Measurements from ENCODE around the gene ASRGL1. TPM values are rescaled to one million over a fixed set of nuclear protein-coding genes. Genes with fewer than 3 reads are reported as not detected.
A peak's percentile ranks its signal among the peaks of the same experiment; 100 is the strongest.

ASRGL1 gene
- total RNA-seq, 1 experiment from 2014 or later = 31.1 TPM

DNA sequence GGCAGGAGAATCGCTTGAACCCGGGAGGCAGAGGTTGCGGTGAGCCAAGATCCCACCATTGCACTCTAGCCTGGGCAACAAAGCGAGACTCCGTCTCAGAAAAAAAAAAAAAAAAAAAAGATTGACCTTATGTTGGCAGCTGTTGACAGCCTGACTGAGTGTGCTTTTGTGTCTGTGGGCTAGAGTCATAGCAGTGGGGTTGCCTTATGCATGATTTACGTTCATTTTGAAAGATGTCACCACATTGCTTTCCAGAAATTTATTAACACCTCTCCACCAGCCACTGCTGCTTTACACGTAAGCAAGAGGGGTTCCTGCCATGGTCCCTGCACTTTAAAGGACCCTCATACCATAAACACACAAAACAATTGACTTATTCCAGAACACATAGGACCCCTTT is 21.0 kb downstream of the ASRGL1 start:
- no peak for DNase-seq
- no peaks in the 10 kb centered on the region for H3K9me3 ChIP-seq (ENCODE audit: control insufficient read depth, low read depth, low read length)
- Mint-ChIP-seq H3K36me3 (ENCODE audit: insufficient read depth in 1 of 3, low read depth in 3 of 3) (peaks cover 6 to 26% (median 19%) of the 10 kb centered on the region in 3 experiments; a peak in 6 of 7 replicates), H3K9me3 (no peaks in the 10 kb centered on the region), H3K4me3 (no peak overlapping the region), H3K27ac (peak overlapping the region in 1 of 3 experiments; percentile 78; a peak in 2 of 7 replicates), H3K27me3 (ENCODE audit: low read depth) (no peaks in the 10 kb centered on the region), H3K4me1 (peaks cover 18% of the 10 kb centered on the region in 2 experiments)
- WGBS (ENCODE audit: extremely low coverage, insufficient read length, low lambda C conversion rate) = no CpG with 5 or more reads among the region's 7 CpGs
- H4K91ac ChIP-seq (ENCODE audit: insufficient read length, low read depth, low read length) = no peak overlapping the region
- no peaks in the 10 kb centered on the region for H3K4me1 ChIP-seq (ENCODE audit: insufficient read depth, low read length)
- no peak overlapping the region for H4K5ac ChIP-seq (ENCODE audit: insufficient read length, low read depth, low read length)
- no peaks in the 10 kb centered on the region for H3K27me3 ChIP-seq (ENCODE audit: insufficient read depth, low read length)
- H4K8ac ChIP-seq (replicated peaks; ENCODE audit: insufficient read length, low read depth, low read length) = no peak overlapping the region
- H2BK20ac ChIP-seq (ENCODE audit: low read depth, low read length, poor library complexity, severe bottlenecking) = peak overlapping the region; percentile 45
- no peak overlapping the region for H3K9ac ChIP-seq (ENCODE audit: extremely low read depth, insufficient read length, low read length)
- no peak overlapping the region for H2BK12ac ChIP-seq (ENCODE audit: insufficient read length, low read depth, low read length)
- no peak overlapping the region for H3K4ac ChIP-seq (ENCODE audit: low read depth, low read length)
- TF ChIP-seq, protein P1, sequence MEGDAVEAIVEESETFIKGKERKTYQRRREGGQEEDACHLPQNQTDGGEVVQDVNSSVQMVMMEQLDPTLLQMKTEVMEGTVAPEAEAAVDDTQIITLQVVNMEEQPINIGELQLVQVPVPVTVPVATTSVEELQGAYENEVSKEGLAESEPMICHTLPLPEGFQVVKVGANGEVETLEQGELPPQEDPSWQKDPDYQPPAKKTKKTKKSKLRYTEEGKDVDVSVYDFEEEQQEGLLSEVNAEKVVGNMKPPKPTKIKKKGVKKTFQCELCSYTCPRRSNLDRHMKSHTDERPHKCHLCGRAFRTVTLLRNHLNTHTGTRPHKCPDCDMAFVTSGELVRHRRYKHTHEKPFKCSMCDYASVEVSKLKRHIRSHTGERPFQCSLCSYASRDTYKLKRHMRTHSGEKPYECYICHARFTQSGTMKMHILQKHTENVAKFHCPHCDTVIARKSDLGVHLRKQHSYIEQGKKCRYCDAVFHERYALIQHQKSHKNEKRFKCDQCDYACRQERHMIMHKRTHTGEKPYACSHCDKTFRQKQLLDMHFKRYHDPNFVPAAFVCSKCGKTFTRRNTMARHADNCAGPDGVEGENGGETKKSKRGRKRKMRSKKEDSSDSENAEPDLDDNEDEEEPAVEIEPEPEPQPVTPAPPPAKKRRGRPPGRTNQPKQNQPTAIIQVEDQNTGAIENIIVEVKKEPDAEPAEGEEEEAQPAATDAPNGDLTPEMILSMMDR (conservative IDR thresholded peaks at IDR 0.05) = no peak
- no peak overlapping the region for H3K23ac ChIP-seq (ENCODE audit: insufficient read length, low read depth, low read length)
- no peak overlapping the region for H2AFZ ChIP-seq (ENCODE audit: low read length)
- H3T11ph ChIP-seq (ENCODE audit: low read length) = no peak overlapping the region
- no peak overlapping the region for H2BK15ac ChIP-seq (ENCODE audit: low read depth, low read length)
- no peak overlapping the region for H3K14ac ChIP-seq (ENCODE audit: insufficient read depth, low read length)
- no peaks in the 10 kb centered on the region for H3K79me2 ChIP-seq (ENCODE audit: insufficient read depth, low read length)
- H4K20me1 ChIP-seq (ENCODE audit: control insufficient read depth, insufficient read depth, insufficient read length) = no peaks in the 10 kb centered on the region
- no peaks in the 10 kb centered on the region for H3K79me1 ChIP-seq (ENCODE audit: insufficient read depth, low read depth, low read length, poor library complexity, severe bottlenecking)
- H3K18ac ChIP-seq (ENCODE audit: insufficient read length, low read depth, low read length) = no peak overlapping the region
- H2BK120ac ChIP-seq (ENCODE audit: low read depth, low read length, poor library complexity, severe bottlenecking) = no peak overlapping the region
- H3K27ac ChIP-seq (ENCODE audit: insufficient read length, low read depth, low read length) = no peak overlapping the region
- H3K4me2 ChIP-seq (ENCODE audit: insufficient read depth, insufficient read length, low read length) = no peak overlapping the region
- no peak overlapping the region for H3K56ac ChIP-seq (ENCODE audit: insufficient read length, low read depth, low read length)
- no peak overlapping the region for H2BK5ac ChIP-seq (ENCODE audit: insufficient read length, low read length)
- H3K23me2 ChIP-seq (ENCODE audit: insufficient read length, low read depth, low read length, poor library complexity, severe bottlenecking) = no peaks in the 10 kb centered on the region
- no peak overlapping the region for H2AK5ac ChIP-seq (ENCODE audit: insufficient read length, low read length)
